Measurements from ENCODE around the gene SYPL1. TPM values are rescaled to one million over a fixed set of nuclear protein-coding genes. Genes with fewer than 3 reads are reported as not detected.

The SYPL1 gene
- total and polyA plus RNA-seq, 10 donors = 49.9 to 113 (median 86.4) TPM

- H3K36me3 ChIP-seq = no peaks in the 10 kb centered on the region
- H3K27me3 ChIP-seq (replicated peaks in 1 of 7) = no peaks in the 10 kb centered on the region
- TF ChIP-seq POLR2AphosphoS5 (IDR thresholded peaks at IDR 0.05) (no peak), CTCF (IDR thresholded peaks at IDR 0.05 in 8 of 11, conservative IDR thresholded peaks at IDR 0.05 in 3 of 11) (no peak), POLR2A (IDR thresholded peaks at IDR 0.05) (no peak)
- 84 to 97% (median 87%) methylated on average over 4 of the region's 4 CpGs for WGBS, 5 donors
- H3K4me1 ChIP-seq = peaks cover 58 to 99% (median 83%) of the 10 kb centered on the region in 6 donors
- H3K9me3 ChIP-seq = no peaks in the 10 kb centered on the region
- DNase-seq = no peak
- H3K4me3 ChIP-seq = no peak overlapping the region
- H3K27ac ChIP-seq = peak overlapping the region in 4 of 8 donors; percentile 91 to 96 (median 94)
- intact Hi-C loops (cut with DNase I; ENCODE audit: low total_unique reads) = no loop called here
Measured at GRCh38 chr7:106068538-106068961, 43.6 kb downstream of the SYPL1 start.

- Histone ChIP-seq H3K9me3 (no peaks in the 10 kb centered on the region), H3K27me3 (replicated peaks in 1 of 7) (no peaks in the 10 kb centered on the region), H3K27ac (no peak overlapping the region), H3K36me3 (no peaks in the 10 kb centered on the region), H3K4me3 (no peak overlapping the region), H3K4me1 (peaks cover 53 to 99% (median 83%) of the 10 kb centered on the region in 6 donors)
- WGBS, 5 donors = 60 to 97% (median 89%) methylated on average over 3 of the region's 3 CpGs
- no peak for TF ChIP-seq POLR2AphosphoS5 (IDR thresholded peaks at IDR 0.05)
- TF ChIP-seq POLR2A (IDR thresholded peaks at IDR 0.05) = no peak
- no peak for TF ChIP-seq CTCF (IDR thresholded peaks at IDR 0.05 in 8 of 11, conservative IDR thresholded peaks at IDR 0.05 in 3 of 11)
- intact Hi-C loops (cut with DNase I; ENCODE audit: low total_unique reads) = no loop called here
- DNase-seq = no peak
Measured at GRCh38 chr7:106067678-106068077, 44.4 kb downstream of the SYPL1 start.

- H3K4me1 ChIP-seq = peaks cover 39 to 99% (median 81%) of the 10 kb centered on the region in 6 donors
- no peak for TF ChIP-seq POLR2A (IDR thresholded peaks at IDR 0.05)
- no peak for TF ChIP-seq POLR2AphosphoS5 (IDR thresholded peaks at IDR 0.05)
- no peak for TF ChIP-seq CTCF (IDR thresholded peaks at IDR 0.05 in 8 of 11, conservative IDR thresholded peaks at IDR 0.05 in 3 of 11)
- no peaks in the 10 kb centered on the region for H3K9me3 ChIP-seq
- H3K27me3 ChIP-seq (replicated peaks in 1 of 7) = no peaks in the 10 kb centered on the region
- intact Hi-C loops (cut with DNase I; ENCODE audit: low total_unique reads) = no loop called here
- DNase-seq = no peak
- H3K4me3 ChIP-seq = peak overlapping the region in 3 of 8 donors; percentile 1 to 19 (median 8)
- peak overlapping the region in 6 of 8 donors; percentile 48 to 86 (median 67) for H3K27ac ChIP-seq
- no peaks in the 10 kb centered on the region for H3K36me3 ChIP-seq
- 65 to 78% (median 70%) methylated on average over 23 to 26 of the region's 26 CpGs for WGBS, 5 donors
Measured at GRCh38 chr7:106065575-106066500, 46.3 kb downstream of the SYPL1 start.

Data from spleen (tissue), 11 donors.